ENCODE data around the gene POP4. TPM values are rescaled to one million over a fixed set of nuclear protein-coding genes. Genes with fewer than 3 reads are reported as not detected.

POP4 gene
- total and polyA plus RNA-seq, 2 of the 13 experiments (the other 11 are each of a cell fraction or from before 2014, with no cell fraction given), result 32.2 to 84.0 TPM

GRCh38 chr19:29651622-29652394 lies 45.7 kb downstream of the POP4 start:
- POLR2A ChIA-PET, result no interaction called here
- in situ Hi-C loops (cut with HindIII; ENCODE audit: extremely low pct_ligation_motif_present, low pct_unique_long_range_greater_than_20kb), result no loop called here
- no TSS peak for BruUV-seq (replicated peaks)

More at GRCh38 chr19:29651622-29652394, 45.7 kb downstream of the POP4 start:
- Histone ChIP-seq H3K79me2 (ENCODE audit: insufficient read depth, low read length) (no peaks in the 10 kb centered on the region), H4K20me1 (ENCODE audit: insufficient read depth, low read length) (no peaks in the 10 kb centered on the region), H3K4me1 (ENCODE audit: insufficient read depth, low read length) (no peaks in the 10 kb centered on the region), H2AFZ (ENCODE audit: low read length) (no peak overlapping the region), H3K4me3 (replicated peaks in 1 of 3; ENCODE audit: insufficient read depth in 1 of 3, low read depth in 2 of 3, low read length in 3 of 3) (no peak overlapping the region), H3K27me3 (ENCODE audit: control insufficient read depth in 1 of 2, insufficient read depth in 2 of 2, low read length in 2 of 2) (no peaks in the 10 kb centered on the region; a peak in 1 of 5 replicates), H3K9me3 (ENCODE audit: low read length) (peaks cover 7% of the 10 kb centered on the region; the same call in 1 of the 2 replicates), H3K4me2 (ENCODE audit: low read depth, low read length) (no peak overlapping the region), H3K27ac (ENCODE audit: extremely low read length, insufficient read depth, low read length) (no peak overlapping the region), H3K9ac (ENCODE audit: insufficient read depth, low read depth, low read length) (no peak overlapping the region), H3K36me3 (replicated peaks in 1 of 2; ENCODE audit: control insufficient read depth in 1 of 2, insufficient read depth in 2 of 2, low read length in 2 of 2) (no peaks in the 10 kb centered on the region)
- TF ChIP-seq REPIN1 (CRISPR knock-in tag; IDR thresholded peaks at IDR 0.05; ENCODE audit: borderline replicate concordance, low read depth) (no peak), RFXAP (CRISPR knock-in tag; IDR thresholded peaks at IDR 0.05; ENCODE audit: borderline replicate concordance) (no peak), ZUFSP (CRISPR knock-in tag; IDR thresholded peaks at IDR 0.05; ENCODE audit: borderline replicate concordance) (no peak), CCAR2 (optimal IDR thresholded peaks at IDR 0.05; ENCODE audit: low read depth, low read length) (no peak), ZFAT (CRISPR knock-in tag; conservative IDR thresholded peaks at IDR 0.05) (no peak), TP53 (CRISPR knock-in tag; conservative IDR thresholded peaks at IDR 0.05) (no peak), ZFY (CRISPR knock-in tag; IDR thresholded peaks at IDR 0.05) (no peak), CREB1 (IDR thresholded peaks at IDR 0.05) (no peak), CREB1 (CRISPR knock-in tag; IDR thresholded peaks at IDR 0.05) (no peak), REL (CRISPR knock-in tag; conservative IDR thresholded peaks at IDR 0.05) (no peak), MAFG (CRISPR knock-in tag; IDR thresholded peaks at IDR 0.05) (no peak), ZFP82 (CRISPR knock-in tag; IDR thresholded peaks at IDR 0.05; ENCODE audit: borderline replicate concordance) (no peak), ZNF383 (CRISPR knock-in tag; IDR thresholded peaks at IDR 0.05; ENCODE audit: borderline replicate concordance) (no peak), ZKSCAN5 (CRISPR knock-in tag; IDR thresholded peaks at IDR 0.05) (no peak)
- 19% methylated on average over 7 of the region's 7 CpGs for WGBS (ENCODE audit: low lambda C conversion rate)
- CTCF ChIA-PET (ENCODE audit: low intra/inter-chr PET ratio, low total read pairs), result no interaction called here
- DNase-seq (ENCODE audit: low spot score) (no peak), ATAC-seq (no peak), FAIRE-seq (no peak)
- intact Hi-C loops (cut with micrococcal nuclease; ENCODE audit: unreplicated experiment), result no loop called here
